ENCODE measurements around the gene KRT16.

- no peak for TF ChIP-seq CTCF (conservative IDR thresholded peaks at IDR 0.05)
- no peak for TF ChIP-seq ZFX (IDR thresholded peaks at IDR 0.05)
These were observed 1.5 kb downstream of the KRT16 start for GRCh38 chr17:41610965-41611640.
